ENCODE measurements around the gene ANKRD42. TPM values are rescaled to one million over a fixed set of nuclear protein-coding genes. Genes with fewer than 3 reads are reported as not detected.
"Not testable (repeated sequence)": the region's sequence is repeated elsewhere in the genome, so short reads cannot be mapped to it uniquely, and the experiment has no call there.

The ANKRD42 gene
- polyA plus RNA-seq, 2 of the 4 experiments (the other 2 are of a cell fraction): 9.1 to 13.2 TPM

DNA sequence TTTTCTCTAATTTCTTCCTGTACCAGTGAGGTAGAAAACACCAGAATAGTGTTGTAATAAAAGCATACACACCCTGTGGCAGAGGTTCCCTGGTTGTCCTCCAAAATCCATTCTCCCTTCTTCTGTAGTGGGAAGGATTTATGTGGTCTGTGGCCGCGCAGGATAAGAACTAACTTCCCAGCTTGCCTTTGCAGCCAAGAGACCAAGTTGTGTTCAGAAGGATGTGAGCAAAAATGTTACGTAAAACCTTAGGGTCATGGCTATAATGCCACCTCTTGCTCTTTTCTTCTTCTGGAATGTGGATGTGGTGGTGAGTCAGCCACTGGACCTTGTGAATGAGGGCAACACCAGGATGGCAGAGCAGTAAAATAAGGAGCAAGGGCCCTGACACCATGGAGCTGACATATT is 64.3 kb downstream of the ANKRD42 start:
- DNase-seq (ENCODE audit: low read depth in 1 of 2, low spot score in 1 of 2) (no peak), FAIRE-seq (no peak), ATAC-seq (peak; percentile 38 to 68; a peak in 4 of 6 replicates)
- Histone ChIP-seq H3K27ac (no peak overlapping the region), H3K4me1 (peaks cover 4% of the 10 kb centered on the region; the same call in 1 of the 3 replicates), H3K4me3 (no peak overlapping the region), H3K9me3 (no peaks in the 10 kb centered on the region), H3K4me2 (no peak overlapping the region)
- ChIA-PET POLR2A (no interaction called here), CTCF (no interaction called here)
- WGBS (ENCODE audit: missing lambda C conversion rate): 89% methylated on average over 3 of the region's 3 CpGs
- TF ChIP-seq MYC (IDR thresholded peaks at IDR 0.05; ENCODE audit: borderline replicate concordance, low read length) (no peak), ZC3H11A (IDR thresholded peaks at IDR 0.05) (no peak), MAX (IDR thresholded peaks at IDR 0.05) (no peak), HOXA7 (CRISPR knock-in tag; IDR thresholded peaks at IDR 0.05) (no peak), MAZ (IDR thresholded peaks at IDR 0.05; ENCODE audit: borderline replicate concordance, low read depth, low read length) (no peak)
- TF ChIP-seq, protein P1, sequence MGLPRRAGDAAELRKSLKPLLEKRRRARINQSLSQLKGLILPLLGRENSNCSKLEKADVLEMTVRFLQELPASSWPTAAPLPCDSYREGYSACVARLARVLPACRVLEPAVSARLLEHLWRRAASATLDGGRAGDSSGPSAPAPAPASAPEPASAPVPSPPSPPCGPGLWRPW (IDR thresholded peaks at IDR 0.05): no peak

DNA sequence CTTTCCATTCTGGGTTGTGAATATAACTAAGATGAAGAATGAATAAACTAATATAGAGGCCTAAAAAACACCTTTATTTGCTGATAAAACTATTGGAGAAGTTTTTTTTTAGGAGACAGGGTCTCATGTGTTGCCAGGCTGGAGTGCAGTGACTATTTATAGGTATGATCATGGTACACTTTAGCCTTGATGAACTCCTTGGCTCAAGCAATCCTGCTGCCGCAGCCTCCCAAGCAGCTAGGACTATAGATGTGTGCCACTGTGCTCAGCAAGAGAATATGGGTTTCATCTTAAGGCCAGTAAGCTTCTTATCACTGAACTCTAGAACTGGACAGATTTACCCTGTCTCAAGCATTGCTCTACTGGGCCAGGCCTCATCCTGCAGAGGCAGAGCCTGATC is 66.0 kb downstream of the ANKRD42 start:
- Histone ChIP-seq H3K4me3 (no peak overlapping the region), H3K9me3 (no peaks in the 10 kb centered on the region), H3K27ac (no peak overlapping the region), H3K4me1 (peaks cover 4% of the 10 kb centered on the region; the same call in 1 of the 3 replicates), H3K4me2 (no peak overlapping the region)
- CTCF ChIA-PET: interaction anchor here (0.9 to 4.1 kb wide), 2 partner anchors 9 to 354 kb away, joined by 3 to 22 read pairs; no protein-coding TSS in a partner anchor
- TF ChIP-seq FOXS1 (CRISPR knock-in tag; IDR thresholded peaks at IDR 0.05) (no peak), FOSL2 (IDR thresholded peaks at IDR 0.05) (no peak), FOSL2 (CRISPR knock-in tag; IDR thresholded peaks at IDR 0.05) (no peak), SMC3 (IDR thresholded peaks at IDR 0.05) (no peak), GATA3 (IDR thresholded peaks at IDR 0.05; ENCODE audit: borderline replicate concordance) (no peak), ATOH8 (CRISPR knock-in tag; IDR thresholded peaks at IDR 0.05; ENCODE audit: low read depth) (no peak), RFX5 (IDR thresholded peaks at IDR 0.05) (no peak), TFCP2L1 (CRISPR knock-in tag; IDR thresholded peaks at IDR 0.05) (no peak), PHF8 (IDR thresholded peaks at IDR 0.05; ENCODE audit: borderline replicate concordance, low read depth) (no peak), JUNB (IDR thresholded peaks at IDR 0.05) (no peak), CEBPB (IDR thresholded peaks at IDR 0.05) (no peak), EP300 (IDR thresholded peaks at IDR 0.05) (no peak), CBX8 (IDR thresholded peaks at IDR 0.05) (no peak), ZC3H11A (IDR thresholded peaks at IDR 0.05) (no peak), RCOR1 (IDR thresholded peaks at IDR 0.05; ENCODE audit: low read depth, low read length) (no peak), SREBF2 (IDR thresholded peaks at IDR 0.05) (no peak)
- WGBS (ENCODE audit: missing lambda C conversion rate): 100% methylated on average over 1 of the region's 1 CpG
- DNase-seq (ENCODE audit: low read depth in 1 of 2, low spot score in 1 of 2) (no peak), ATAC-seq (no peak), FAIRE-seq (no peak)
- POLR2A ChIA-PET: no interaction called here

DNA sequence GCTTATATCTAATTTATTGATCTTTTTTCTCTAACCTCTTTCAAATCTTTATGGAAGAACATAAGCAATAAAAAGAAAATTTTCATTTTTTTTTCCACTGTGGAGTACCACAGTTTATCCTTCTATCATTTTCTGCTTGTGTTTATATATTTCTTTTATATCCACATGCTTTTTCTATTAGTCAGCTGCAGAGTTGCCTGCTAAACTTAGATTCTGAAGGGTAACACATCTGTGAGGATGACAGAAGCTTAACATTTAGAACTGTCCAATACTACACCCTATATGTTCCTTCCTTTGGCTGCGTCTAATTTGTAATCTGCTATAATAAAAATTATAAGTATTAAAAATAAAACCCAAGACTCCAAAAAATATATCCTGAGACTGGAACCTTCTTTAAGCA is 71.8 kb downstream of the ANKRD42 start:
- no peak for FAIRE-seq
- Histone ChIP-seq H3K9me3 (no peaks in the 10 kb centered on the region), H3K4me1 (no peaks in the 10 kb centered on the region), H3K4me3 (no peak overlapping the region), H3K27ac (no peak overlapping the region), H3K4me2 (no peak overlapping the region)
- WGBS (ENCODE audit: missing lambda C conversion rate): 86% methylated on average over 1 of the region's 1 CpG
- no peak for DNase-seq (ENCODE audit: low read depth in 1 of 2, low spot score in 1 of 2)
- ATAC-seq: no peak
- ChIA-PET CTCF (interaction anchor here (0.7 to 1.8 kb wide), 2 partner anchors 15 to 16 kb away, joined by 3 to 8 read pairs; no protein-coding TSS in a partner anchor), POLR2A (no interaction called here)
- TF ChIP-seq KDM5A (IDR thresholded peaks at IDR 0.05) (no peak), JUNB (IDR thresholded peaks at IDR 0.05) (no peak), KDM1A (IDR thresholded peaks at IDR 0.05; ENCODE audit: low read depth) (no peak), MAX (IDR thresholded peaks at IDR 0.05) (no peak)

DNA sequence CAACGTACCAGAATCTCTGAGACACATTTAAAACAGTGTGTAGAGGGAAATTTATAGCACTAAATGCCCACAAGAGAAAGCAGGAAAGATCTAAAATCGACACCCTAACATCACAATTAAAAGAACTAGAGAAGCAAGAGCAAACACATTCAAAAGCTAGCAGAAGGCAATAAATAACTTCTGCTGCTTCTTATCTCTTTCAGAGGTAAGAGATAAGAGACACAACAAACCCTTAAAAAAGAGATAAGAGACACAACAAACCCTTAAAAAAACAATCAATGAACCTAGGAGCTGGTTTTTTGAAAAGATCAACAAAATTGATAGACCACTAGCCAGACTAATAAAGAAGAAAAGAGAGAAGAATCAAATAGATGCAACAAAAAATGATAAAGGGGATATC is 75.6 kb downstream of the ANKRD42 start:
- H3K27ac ChIP-seq; H3K4me3 ChIP-seq; H3K9me3 ChIP-seq; POLR2A ChIA-PET; ATAC-seq; H3K4me1 ChIP-seq; FAIRE-seq; H3K4me2 ChIP-seq; DNase-seq (ENCODE audit: low read depth in 1 of 2, low spot score in 1 of 2): not testable (repeated sequence)
- 60% methylated on average over 2 of the region's 2 CpGs for WGBS (ENCODE audit: missing lambda C conversion rate)
- CTCF ChIA-PET: interaction anchor here (0.6 to 1.7 kb wide), 2 partner anchors 254 to 547 kb away, joined by 4 read pairs; no protein-coding TSS in a partner anchor

- POLR2A ChIA-PET, ATAC-seq: not testable (repeated sequence)
- WGBS (ENCODE audit: missing lambda C conversion rate): 93% methylated on average over 5 of the region's 5 CpGs
Observed at GRCh38 chr11:83271734-83272133, 78.2 kb downstream of the ANKRD42 start.

More at GRCh38 chr11:83271734-83272133, 78.2 kb downstream of the ANKRD42 start:
- H3K9me3 ChIP-seq; H3K27ac ChIP-seq; H3K4me2 ChIP-seq; H3K4me3 ChIP-seq; FAIRE-seq; DNase-seq (ENCODE audit: low read depth in 1 of 2, low spot score in 1 of 2); H3K4me1 ChIP-seq; CTCF ChIA-PET: not testable (repeated sequence)

All from A549 (cell line).